T-helper 22 cell (primary cell): ENCODE results near the gene ZNF423.

Source experiments
- DNase-seq: peaks from one replicate; pipeline ENCODE4 v3.0.0-alpha.2; 2020; ENCODE audit warnings: low read depth

The ZNF423 gene

GRCh38 chr16:49530427-49530970 is 325.4 kb downstream of the ZNF423 start:
- DNase-seq, result no peak

- DNase-seq, result no peak
These were observed 326.4 kb downstream of the ZNF423 start for GRCh38 chr16:49529411-49530045.

- no peak for DNase-seq
These were observed 327.0 kb downstream of the ZNF423 start for GRCh38 chr16:49528866-49529288.

- DNase-seq, result no peak
These were observed 327.6 kb downstream of the ZNF423 start for GRCh38 chr16:49528060-49528865.

GRCh38 chr16:49527611-49528010 is 328.3 kb downstream of the ZNF423 start:
- no peak for DNase-seq

GRCh38 chr16:49526860-49527365 is 329.0 kb downstream of the ZNF423 start:
- no peak for DNase-seq

- no peak for DNase-seq
These were observed 331.0 kb downstream of the ZNF423 start for GRCh38 chr16:49524947-49525315.

- DNase-seq, result no peak
These were observed 331.5 kb downstream of the ZNF423 start for GRCh38 chr16:49524216-49524946.

- DNase-seq, result no peak
These were observed 332.3 kb downstream of the ZNF423 start for GRCh38 chr16:49523435-49524159.

- DNase-seq, result no peak
These were observed 334.1 kb downstream of the ZNF423 start for GRCh38 chr16:49521734-49522325.

GRCh38 chr16:49520492-49521038 is 335.3 kb downstream of the ZNF423 start:
- DNase-seq, result no peak

GRCh38 chr16:49519741-49520140 is 336.2 kb downstream of the ZNF423 start:
- DNase-seq, result no peak

GRCh38 chr16:49519008-49519656 is 336.8 kb downstream of the ZNF423 start:
- no peak for DNase-seq

- no peak for DNase-seq
These were observed 339.4 kb downstream of the ZNF423 start for GRCh38 chr16:49516382-49517036.

- DNase-seq, result no peak
These were observed 340.1 kb downstream of the ZNF423 start for GRCh38 chr16:49515861-49516260.

GRCh38 chr16:49515016-49515565 is 340.8 kb downstream of the ZNF423 start:
- no peak for DNase-seq

- no peak for DNase-seq
These were observed 341.6 kb downstream of the ZNF423 start for GRCh38 chr16:49514073-49514980.

GRCh38 chr16:49513040-49513439 is 342.9 kb downstream of the ZNF423 start:
- no peak for DNase-seq
